ENCODE measurements around the gene NEK9. TPM values are rescaled to one million over a fixed set of nuclear protein-coding genes. Genes with fewer than 3 reads are reported as not detected.

NEK9 gene
- total RNA-seq, 1 experiment from 2014 or later: 56.5 TPM

GRCh38 chr14:75046899-75047298, 79.9 kb downstream of the NEK9 start:
- no peak for DNase-seq

More at GRCh38 chr14:75046899-75047298, 79.9 kb downstream of the NEK9 start:
- Histone ChIP-seq H3K18ac (ENCODE audit: insufficient read length, low read depth, low read length) (no peak overlapping the region), H3K79me1 (ENCODE audit: insufficient read depth, low read depth, low read length, poor library complexity, severe bottlenecking) (peaks cover 3% of the 10 kb centered on the region), H3K27ac (ENCODE audit: insufficient read length, low read depth, low read length) (no peak overlapping the region), H2BK12ac (ENCODE audit: insufficient read length, low read depth, low read length) (no peak overlapping the region), H3K79me2 (ENCODE audit: insufficient read depth, low read length) (no peaks in the 10 kb centered on the region), H2AFZ (ENCODE audit: low read length) (no peak overlapping the region), H3K9me3 (ENCODE audit: control insufficient read depth, low read depth, low read length) (no peaks in the 10 kb centered on the region), H2BK120ac (ENCODE audit: low read depth, low read length, poor library complexity, severe bottlenecking) (no peak overlapping the region), H4K8ac (replicated peaks; ENCODE audit: insufficient read length, low read depth, low read length) (no peak overlapping the region), H3K23me2 (ENCODE audit: insufficient read length, low read depth, low read length, poor library complexity, severe bottlenecking) (peaks cover 3% of the 10 kb centered on the region), H3K56ac (ENCODE audit: insufficient read length, low read depth, low read length) (no peak overlapping the region), H2BK15ac (ENCODE audit: low read depth, low read length) (no peak overlapping the region), H3K14ac (ENCODE audit: insufficient read depth, low read length) (no peak overlapping the region), H3K4me1 (ENCODE audit: insufficient read depth, low read length) (0 out of 2 replicates have a peak, but pooled peaks cover 2% of the 10 kb centered on the region), H3T11ph (ENCODE audit: low read length) (no peak overlapping the region), H3K4ac (ENCODE audit: low read depth, low read length) (no peak overlapping the region), H2AK5ac (ENCODE audit: insufficient read length, low read length) (no peak overlapping the region), H2BK5ac (ENCODE audit: insufficient read length, low read length) (no peak overlapping the region), H3K27me3 (ENCODE audit: insufficient read depth, low read length) (no peaks in the 10 kb centered on the region), H3K4me2 (ENCODE audit: insufficient read depth, insufficient read length, low read length) (no peak overlapping the region), H4K5ac (ENCODE audit: insufficient read length, low read depth, low read length) (no peak overlapping the region), H4K20me1 (ENCODE audit: control insufficient read depth, insufficient read depth, insufficient read length) (no peaks in the 10 kb centered on the region), H3K23ac (ENCODE audit: insufficient read length, low read depth, low read length) (no peak overlapping the region), H4K91ac (ENCODE audit: insufficient read length, low read depth, low read length) (no peak overlapping the region), H3K9ac (ENCODE audit: extremely low read depth, insufficient read length, low read length) (no peak overlapping the region), H2BK20ac (ENCODE audit: low read depth, low read length, poor library complexity, severe bottlenecking) (no peak overlapping the region)
- no peaks in the 10 kb centered on the region; a peak in 1 of 5 replicates for H3K9me3 Mint-ChIP-seq
- H3K27me3 Mint-ChIP-seq (ENCODE audit: low read depth): no peaks in the 10 kb centered on the region
- H3K4me3 Mint-ChIP-seq: no peak overlapping the region
- WGBS (ENCODE audit: extremely low coverage, insufficient read length, low lambda C conversion rate): no CpG with 5 or more reads among the region's 3 CpGs
- no peaks in the 10 kb centered on the region; a peak in 1 of 4 replicates for H3K4me1 Mint-ChIP-seq
- no peak overlapping the region for H3K27ac Mint-ChIP-seq
- H3K36me3 Mint-ChIP-seq (ENCODE audit: insufficient read depth in 1 of 3, low read depth in 3 of 3): peaks cover 0 to 16% (median 8%) of the 10 kb centered on the region in 3 experiments; a peak in 3 of 7 replicates
- no peak for TF ChIP-seq CTCF (conservative IDR thresholded peaks at IDR 0.05)
